NCI-H748 (cell line): Measurements from ENCODE around the gene ARL15.

Source experiments
- DNase-seq: peaks from one replicate; lab custom pipeline; 2025; ENCODE audit not compliant: unreplicated experiment; lab: John Stamatoyannopoulos, UW

ARL15 gene

DNA sequence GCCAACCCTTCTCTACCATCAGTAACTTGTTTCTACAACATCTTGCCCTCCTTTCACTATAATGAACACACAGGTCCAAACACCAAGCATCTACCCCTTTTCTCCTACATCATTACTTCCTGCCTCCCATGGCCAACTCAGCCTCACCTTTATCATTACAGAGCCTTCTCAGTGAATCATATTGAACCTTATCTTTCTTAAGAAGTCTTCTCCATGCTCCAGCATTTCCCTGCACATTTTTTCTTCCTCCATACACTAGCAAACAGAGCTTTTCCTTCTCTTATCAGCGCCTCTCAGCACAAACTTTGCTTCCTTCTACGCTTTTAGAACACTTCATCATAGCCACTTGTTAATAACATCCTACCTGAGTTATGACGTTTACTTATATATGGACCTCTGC lies 148.2 kb downstream of the ARL15 start:
- DNase-seq = no peak

DNA sequence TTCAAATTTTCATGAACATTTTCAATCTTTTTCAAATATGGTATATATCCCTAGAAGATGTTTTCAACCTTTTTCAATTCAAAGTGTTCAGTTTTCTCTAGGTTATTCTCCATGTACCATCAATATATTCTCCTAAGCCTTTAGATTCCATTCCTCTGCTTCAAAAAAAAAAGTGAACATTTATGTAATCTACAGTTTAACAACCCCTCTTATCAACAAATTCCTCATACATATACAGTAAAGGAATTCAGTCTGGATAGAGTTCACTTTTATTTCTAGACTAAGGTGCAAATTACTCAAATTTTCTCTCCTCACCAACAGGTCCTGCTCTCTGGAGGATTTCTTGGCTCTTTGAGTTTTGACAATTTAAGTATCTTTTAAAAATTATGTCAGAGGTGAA lies 150.0 kb downstream of the ARL15 start:
- DNase-seq = no peak

DNA sequence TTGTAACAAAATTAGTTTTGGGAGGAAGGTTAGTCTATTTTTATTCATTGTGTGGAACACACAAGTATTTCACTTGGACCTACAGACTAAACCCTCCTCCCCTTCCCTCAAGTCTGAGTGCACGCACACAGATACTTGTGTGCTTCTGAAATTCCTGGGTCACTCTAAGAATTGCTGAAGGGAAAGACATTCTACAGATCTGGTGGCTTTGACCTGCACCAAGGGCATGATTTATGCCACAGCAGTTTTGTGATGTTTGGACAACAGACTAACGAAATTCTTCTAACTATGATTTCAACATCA lies 150.5 kb downstream of the ARL15 start:
- DNase-seq = no peak

DNA sequence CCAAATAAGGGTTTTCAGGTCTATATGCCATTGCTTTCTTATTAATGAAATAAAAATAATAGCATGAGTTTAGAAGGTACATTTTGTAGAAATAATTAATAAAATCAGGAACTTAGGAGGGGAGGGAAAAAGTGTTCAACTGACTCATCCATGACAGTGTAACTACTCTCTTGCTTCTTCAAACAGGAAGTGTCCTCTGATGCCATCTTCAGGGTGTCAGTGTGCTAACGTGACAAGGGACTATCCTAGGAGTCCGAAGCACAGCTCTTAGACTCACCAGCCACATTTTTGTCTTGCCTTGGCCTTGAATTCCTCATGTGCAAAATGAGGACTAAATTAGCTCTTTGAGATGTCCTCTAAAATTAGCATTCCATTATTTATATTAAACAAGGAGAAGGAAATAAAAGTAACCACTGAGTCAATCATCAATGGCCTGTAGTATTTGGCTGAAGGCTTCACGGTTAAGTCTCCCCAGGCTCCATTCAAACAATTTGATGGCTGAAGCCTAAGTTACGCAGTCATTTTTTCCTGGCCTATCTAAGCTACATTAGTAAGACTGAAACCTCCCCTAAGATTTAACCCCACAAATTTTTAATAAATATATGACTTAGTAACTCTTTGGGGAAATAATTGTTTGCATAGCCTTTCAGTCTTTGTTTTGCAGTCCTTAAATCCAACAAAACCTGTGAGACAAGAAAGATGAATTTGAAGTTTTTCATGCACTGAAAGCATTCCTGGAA lies 151.1 kb downstream of the ARL15 start:
- peak; percentile 25 for DNase-seq

DNA sequence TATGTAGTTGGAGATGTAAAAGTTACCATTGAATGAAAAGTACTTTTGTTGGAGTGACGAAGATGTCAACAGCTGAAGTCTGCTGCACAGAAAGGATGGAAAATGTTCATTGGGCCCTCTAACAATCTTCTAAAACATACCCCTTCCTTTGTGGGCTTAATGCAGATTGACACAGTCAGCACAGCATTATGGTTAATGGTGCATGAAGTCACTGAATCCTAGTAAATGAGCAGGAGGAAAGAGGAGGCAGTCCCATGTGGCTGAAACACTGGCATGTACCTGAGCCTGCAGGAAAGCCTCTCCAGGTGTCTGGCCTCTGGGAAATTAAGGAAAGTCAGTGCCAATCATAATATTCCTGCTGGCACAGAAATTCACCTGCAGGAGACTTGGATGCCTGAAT lies 153.8 kb downstream of the ARL15 start:
- peak; percentile 42 for DNase-seq

DNA sequence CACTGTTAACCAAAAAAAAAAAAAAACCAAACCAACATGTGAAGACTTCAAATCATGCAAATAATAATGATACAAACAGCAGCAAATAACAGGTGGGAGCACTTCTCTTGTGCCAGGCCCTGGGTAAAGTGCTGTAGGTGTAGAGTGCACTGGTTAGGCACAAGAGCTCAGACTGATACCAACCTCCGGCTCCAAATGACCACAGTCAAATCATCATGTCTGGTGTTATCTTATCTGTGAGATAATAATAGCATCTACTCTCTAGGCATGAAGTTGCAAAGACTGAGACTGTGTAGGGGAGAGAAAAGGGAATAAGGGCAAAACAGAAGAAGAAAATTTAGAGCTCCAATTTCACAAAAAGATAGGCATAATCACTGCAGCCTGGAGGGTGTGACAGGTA lies 159.5 kb downstream of the ARL15 start:
- no peak for DNase-seq

DNA sequence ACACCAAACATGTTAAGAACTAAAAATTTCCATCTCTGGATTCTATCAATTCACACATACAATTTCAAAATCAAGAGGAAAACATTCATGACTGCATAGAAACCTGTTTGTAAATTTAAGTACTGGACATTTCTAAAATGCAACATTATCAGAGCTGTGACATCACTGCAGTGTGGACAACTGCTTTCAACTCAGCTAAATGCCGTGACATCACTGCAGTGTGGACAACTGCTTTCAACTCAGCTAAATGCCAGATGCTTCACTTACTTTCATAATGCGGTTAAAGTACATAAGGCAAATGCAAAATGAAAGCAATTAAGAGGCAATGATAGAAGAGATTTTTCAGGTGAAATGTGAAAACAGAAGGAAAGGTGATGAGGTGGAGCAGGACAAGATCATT lies 161.5 kb downstream of the ARL15 start:
- peak; percentile 71 for DNase-seq

DNA sequence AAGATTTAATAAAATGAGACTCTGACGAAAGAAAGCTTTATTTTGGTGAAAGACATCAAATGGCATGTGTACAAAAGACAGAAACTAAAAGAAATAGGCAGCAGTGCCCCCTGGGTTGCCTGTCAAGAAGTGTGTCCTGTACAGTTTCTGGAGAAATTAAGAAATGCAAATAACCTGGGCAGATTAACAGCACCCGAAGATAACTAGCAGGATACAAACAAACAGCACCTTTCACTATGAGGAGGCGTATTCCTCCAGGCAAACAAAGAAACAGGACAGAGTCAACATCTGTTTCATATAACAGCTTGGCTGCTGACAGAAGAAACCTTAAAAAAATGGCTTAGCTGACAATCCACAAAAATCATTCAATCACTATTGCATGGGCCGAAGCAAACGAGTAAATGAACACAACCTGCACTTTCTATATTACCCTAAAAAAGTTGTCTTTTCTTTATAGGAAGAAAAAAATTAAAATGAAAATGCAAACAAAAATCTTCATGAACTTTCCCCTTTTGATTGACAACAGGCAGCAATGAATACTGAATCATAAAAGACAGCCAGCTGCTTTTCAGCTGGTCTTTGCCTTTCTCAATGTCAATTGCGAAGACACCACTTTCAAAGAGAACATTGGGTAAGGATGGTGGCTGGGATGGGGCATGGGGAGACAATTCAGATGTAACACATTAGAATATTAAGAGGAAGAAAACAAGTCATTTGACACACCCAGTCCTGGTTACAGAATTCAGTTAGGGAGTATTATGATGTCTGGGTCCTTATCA lies 162.1 kb downstream of the ARL15 start:
- peak; percentile 61 for DNase-seq

DNA sequence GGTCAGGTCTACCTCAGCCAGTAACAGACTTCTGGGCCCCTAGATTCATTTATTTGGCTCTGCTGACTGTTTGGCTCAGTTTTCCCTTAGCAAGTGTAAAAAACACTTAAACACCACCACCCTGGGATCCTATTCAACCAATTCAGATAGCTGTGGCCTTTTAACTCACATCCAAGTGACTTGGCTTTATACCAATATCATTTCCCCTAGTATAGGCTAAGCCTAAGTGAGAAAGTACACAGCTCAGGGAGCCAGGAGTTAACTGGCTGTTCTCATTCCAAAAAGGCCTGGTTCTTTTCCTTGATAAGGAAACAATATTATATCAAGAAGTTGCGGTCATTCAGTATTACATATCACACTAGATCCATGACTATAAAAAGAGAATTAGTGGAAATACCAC lies 163.5 kb downstream of the ARL15 start:
- DNase-seq = peak; percentile 28

DNA sequence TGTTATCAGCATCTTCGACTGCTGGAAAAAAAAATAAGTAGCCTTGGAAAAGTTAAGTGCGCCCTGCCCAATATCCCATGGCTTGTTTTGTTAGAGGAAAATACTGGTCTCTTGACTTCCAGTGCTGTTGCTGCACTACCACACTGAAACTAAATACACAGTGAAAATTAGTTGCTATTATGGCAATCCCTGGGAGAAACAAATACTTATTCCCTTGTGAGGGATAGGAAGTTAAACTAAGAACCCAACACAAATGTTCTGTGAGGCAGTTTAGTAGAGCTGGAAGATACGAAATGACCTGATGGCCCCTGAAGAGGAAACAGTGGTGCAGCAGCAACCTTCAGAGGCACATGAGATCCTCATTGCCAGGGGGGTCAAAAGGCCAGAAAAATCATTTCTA lies 164.0 kb downstream of the ARL15 start:
- peak; percentile 44 for DNase-seq

DNA sequence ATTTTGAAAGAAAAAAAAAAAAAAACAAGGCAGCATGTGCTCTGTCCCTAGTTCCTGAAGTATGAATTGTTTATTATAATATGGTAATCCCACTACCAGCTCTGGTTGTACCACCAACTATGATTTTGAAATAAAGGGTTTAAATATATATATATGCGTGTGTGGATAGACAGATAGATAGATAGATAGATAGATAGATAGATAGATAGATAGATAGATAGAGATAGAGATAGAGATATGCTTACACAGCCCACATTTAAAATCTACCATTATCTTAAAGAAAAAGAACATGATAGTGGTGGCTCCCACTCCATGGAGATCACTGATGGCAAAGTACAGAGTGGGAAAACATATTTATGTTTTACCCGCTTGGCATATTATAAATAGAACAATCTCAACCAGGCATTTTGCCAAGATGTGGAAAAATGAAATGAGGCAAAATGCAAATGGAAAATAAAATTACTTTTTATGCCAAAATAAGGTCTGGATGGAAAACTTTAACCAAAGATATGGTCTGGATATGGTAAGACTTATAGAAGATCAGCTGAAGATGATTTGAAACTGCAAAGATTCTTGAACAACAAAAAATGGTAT lies 170.0 kb downstream of the ARL15 start:
- no peak for DNase-seq

DNA sequence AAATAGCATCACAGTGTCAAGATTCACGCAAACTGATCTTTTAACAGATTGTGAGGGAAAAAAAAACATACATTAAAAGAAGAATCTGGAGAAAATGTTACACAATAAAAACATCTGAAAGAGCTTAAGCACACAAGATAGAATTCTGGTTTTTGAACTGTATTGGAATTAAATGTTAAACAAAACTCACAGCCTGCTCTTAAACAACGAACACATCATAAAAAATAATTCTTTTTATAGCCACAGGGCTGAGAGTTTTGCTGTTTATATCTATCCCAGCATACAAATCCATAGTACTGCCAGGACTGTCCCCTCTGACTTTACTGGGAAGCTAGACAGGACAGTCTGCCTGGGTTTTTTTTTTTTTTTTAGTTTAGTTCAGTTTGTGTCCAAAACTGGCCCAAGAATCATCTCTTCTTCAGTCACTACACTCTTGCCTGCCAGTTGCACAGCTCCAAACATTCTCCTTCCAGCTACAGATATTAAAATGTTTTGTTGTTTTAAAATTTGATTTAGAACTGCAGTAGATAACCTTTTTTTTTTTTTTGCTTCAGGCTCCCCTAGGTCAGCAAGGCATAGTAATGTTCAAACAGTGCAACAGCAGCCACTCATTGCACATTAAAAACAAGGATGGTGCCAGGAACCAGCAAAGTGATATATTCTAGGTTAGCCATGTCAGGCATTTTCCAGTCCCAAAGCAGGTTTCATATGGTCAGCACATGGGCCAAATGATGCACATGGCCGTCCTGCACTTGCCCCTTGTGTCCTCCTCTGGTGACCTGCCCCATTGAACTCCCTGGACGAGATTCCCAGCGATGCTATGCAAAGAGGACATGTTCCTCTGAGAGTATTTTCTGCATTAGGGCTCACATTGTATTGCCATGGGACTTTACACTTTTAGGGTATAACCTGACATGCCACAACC lies 173.6 kb downstream of the ARL15 start:
- no peak for DNase-seq

DNA sequence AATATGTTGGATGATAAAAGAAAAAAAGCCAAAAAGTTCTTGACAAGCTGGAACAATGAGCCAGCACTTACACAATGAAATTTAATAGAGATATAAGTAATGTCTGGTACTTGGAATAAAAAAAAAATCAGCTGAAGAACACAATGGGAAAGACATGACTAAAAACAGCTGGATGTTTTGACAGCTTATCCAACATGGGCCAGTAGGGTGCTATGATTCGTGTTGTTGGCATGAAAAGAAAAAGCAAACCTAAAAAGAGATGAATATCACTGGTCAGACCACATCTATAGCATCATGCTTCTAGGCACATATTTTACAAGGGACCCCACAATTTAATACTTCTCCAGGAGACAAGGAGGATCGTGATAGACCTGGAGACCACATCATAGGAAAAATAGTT lies 175.3 kb downstream of the ARL15 start:
- DNase-seq = no peak

DNA sequence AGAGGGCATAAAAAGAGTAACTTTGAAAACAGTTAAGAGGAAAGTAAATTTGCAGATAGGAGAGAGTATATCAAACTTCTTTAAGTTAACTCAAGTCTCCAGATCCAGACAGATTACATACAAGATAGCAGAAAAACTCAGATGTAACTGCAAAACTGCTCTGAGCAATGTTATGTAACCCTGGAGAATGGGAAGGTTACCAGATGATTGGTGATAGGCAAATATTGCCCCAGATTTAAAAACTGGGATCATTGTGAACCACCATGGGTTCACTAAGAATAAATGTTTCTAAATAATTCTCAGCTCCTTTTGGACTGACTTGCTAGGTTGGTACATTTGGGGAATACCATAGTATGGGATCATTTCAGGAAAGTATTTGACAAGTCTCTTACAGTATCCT lies 176.5 kb downstream of the ARL15 start:
- no peak for DNase-seq

DNA sequence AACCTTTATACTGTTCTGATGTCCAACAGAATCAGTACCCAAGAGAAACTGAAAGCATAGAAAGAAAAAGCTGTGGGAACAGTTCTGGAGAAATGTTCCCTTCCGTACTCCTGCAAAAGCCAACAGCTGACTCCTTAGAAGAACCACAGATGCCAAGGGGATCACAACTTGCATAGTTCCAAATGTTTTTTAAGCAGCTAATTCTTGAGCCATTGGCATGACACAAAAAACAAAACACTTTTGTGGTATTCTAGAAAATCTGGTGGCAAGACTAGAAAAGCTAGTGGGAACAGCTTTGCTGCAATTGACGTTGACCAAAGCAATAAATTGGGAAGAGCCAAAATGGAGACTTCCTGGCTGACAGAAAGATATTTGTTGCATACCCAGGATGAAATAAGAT lies 189.9 kb downstream of the ARL15 start:
- DNase-seq = no peak

DNA sequence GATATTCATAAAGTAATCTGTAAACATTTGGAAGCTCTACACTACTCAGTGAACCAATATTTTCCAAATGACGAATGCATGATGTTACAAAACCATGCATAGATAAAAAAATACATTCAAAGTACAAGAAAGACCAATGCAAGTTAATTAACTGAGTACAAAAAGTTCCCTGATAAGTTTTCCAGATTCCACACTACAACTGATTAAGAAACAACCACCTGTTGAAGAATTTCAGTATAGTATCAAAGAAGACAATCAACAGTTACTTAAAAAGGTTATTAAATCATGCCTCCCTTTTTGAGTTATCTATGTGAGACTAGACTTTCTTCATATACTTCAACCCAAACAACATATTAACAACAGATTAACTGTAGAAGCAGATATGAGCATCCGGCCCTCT lies 192.4 kb downstream of the ARL15 start:
- DNase-seq = no peak

DNA sequence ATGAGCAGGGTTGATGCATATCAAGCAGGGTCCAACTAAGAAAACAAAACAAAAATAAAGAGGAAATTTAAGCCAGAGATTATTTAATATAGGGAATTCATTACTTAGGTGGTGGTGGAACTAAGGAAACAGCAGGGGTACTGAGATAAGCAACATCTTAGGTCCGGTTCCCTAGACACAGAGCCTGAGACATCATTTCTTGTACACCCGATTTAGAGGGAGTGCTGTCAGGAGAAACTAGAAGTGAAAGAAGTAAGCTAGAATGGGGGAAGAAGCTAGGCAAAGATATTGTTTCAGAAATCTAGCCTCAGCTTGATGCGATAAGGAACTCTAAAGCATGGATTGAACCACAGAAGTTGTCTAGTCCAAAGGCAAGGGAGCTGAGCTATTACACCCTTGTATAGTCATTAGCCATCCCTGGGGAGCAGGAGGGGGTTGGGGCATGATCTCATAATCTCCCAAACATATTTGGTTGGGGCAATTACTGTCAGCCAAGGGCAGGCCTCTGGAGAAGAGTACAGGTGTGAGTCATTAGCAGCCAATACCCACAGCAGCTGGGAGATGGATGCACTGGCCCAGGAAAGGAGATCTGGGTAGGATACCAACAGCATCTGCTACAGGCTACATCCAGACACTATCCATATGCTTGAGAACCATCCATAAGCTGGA lies 194.5 kb downstream of the ARL15 start:
- peak; percentile 24 for DNase-seq

DNA sequence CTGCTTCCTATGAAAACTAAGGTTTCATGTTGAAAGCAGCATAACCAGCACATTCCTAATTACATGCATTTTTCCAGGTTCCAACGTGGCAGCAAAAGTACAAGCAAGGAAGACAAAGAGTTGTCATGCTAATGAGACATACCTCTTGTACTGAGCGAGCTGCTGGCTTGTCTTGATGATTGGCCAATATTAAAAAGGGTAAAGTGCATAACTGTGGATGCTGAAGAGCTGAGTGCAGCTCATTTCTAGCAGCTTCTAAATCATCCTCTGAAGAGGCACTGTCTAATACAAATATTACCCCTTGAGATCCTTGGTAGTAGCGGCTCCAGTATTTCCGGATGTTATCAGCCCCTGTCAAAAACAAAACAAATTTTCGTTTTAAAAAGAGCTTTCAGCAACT lies 197.3 kb downstream of the ARL15 start:
- DNase-seq = no peak

DNA sequence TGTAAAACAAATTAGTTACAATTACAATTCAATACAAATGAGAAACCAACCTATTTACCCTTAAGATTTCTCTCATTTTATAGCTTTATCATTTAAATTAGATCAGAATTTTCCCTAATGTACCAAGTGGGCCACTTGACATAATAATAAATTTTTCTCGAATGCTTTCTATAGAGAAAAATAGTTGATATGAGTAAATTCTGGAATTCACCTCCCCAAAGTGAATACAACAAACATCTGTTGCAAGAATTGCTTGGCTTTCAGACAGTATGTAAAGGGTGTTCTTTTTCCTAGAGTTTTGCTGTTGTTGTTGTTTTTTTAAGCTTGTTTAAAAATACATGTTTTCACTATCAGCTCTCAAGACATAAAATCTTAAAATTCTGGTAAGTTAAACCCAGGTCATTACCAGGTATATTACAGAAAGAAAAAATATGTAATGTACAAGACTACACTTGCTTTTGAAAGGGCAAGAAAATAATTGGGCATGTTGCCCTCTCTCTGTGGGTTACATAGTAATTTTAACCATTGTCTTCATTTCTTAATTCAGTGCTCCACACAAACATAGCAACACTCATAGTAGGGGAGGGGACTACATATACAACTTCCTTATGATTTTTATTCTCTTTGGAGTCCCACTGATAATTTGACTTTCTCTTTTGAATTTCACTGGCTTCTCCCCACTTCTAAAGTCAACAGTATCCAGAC lies 200.6 kb downstream of the ARL15 start:
- no peak for DNase-seq

DNA sequence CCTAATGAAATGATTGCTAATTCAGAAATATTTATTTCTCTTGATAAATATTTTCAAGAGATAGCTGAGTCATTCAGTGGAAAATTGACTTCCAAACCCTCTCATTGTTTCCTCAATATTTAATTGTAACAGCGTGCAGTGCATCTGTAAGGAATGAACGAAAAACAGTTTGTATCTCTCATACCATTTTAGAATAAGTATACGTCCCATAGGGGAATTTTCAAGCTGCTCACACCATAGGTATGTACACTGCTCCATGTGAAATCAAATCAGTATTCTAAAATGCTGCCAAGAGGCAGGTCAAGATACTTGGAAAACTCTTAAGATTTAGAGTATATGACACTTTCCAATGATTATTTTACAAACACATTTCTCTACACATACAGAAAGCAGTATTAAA lies 202.2 kb downstream of the ARL15 start:
- DNase-seq = no peak
